GM13977 (cell line): ENCODE measurements around the gene ZNF587.
"Not testable (repeated sequence)": the region's sequence is repeated elsewhere in the genome, so short reads cannot be mapped to it uniquely, and the experiment has no call there.

ENCODE experiments used
- DNase-seq: peaks from one replicate; pipeline ENCODE4 v3.0.0; 2012; ENCODE audit warnings: low spot score
- in situ Hi-C: fragments of 300-500 bp; cut with MboI; formaldehyde crosslinking; loops from one replicate; pipeline ENCODE4 v1.12.0; 2022; ENCODE audit warnings: low sequenced_read_pairs, low pct_unique_long_range_greater_than_20kb, mixed read lengths, inconsistent platforms; ENCODE audit not compliant: unreplicated experiment
- TF ChIP-seq, protein P1 (sequence below): IDR thresholded peaks from 2 replicates; pipeline ENCODE4 v1.5.1; 2012; ENCODE audit warnings: mild to moderate bottlenecking, control low read depth; ENCODE audit not compliant: insufficient read depth; ENCODE audit errors: extremely low read depth, missing control alignments

Gene ZNF587

DNA sequence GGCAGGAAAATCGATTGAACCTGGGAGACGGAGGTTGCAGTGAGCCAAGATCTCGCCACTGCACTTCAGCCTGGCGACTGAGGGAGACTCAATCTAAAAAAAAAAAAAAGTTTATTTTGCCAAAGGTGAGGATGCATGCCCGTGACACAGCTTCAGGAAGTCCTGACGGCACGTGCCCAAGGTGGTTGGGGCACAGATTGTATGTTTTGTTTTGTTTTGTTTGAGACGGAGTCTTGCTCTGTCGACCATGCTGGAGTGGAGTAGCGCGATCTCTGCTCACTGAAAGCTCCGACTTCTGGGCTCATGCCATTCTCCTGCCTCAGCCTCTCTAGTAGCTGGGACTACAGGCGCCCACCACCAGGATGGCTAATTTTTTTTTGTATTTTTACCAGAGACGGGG, 31.7 kb upstream of the ZNF587 start:
- in situ Hi-C loops, result no loop called here
- DNase-seq, result no peak
- TF ChIP-seq, protein P1, sequence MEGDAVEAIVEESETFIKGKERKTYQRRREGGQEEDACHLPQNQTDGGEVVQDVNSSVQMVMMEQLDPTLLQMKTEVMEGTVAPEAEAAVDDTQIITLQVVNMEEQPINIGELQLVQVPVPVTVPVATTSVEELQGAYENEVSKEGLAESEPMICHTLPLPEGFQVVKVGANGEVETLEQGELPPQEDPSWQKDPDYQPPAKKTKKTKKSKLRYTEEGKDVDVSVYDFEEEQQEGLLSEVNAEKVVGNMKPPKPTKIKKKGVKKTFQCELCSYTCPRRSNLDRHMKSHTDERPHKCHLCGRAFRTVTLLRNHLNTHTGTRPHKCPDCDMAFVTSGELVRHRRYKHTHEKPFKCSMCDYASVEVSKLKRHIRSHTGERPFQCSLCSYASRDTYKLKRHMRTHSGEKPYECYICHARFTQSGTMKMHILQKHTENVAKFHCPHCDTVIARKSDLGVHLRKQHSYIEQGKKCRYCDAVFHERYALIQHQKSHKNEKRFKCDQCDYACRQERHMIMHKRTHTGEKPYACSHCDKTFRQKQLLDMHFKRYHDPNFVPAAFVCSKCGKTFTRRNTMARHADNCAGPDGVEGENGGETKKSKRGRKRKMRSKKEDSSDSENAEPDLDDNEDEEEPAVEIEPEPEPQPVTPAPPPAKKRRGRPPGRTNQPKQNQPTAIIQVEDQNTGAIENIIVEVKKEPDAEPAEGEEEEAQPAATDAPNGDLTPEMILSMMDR, result no peak

DNA sequence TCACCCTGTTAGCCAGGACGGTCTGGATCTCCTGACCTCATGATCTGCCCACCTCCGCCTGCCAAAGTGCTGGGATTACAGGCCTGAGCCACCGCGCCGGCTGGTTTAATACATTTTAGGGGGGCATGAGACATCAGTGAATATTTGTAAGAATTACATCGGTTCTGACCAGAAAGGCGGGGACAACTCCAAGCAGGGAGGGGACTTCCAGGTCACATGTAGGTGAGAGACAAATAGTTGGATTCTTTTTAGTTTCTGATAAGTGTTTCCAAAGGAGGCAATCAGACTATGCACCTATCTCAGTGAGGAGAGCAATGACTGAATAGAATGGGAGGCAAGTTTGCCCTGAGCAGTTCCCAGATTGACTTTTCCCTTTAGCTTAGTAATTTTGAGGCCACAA, 31.3 kb upstream of the ZNF587 start:
- TF ChIP-seq, protein P1, result no peak
- no peak for DNase-seq
- in situ Hi-C loops, result no loop called here

DNA sequence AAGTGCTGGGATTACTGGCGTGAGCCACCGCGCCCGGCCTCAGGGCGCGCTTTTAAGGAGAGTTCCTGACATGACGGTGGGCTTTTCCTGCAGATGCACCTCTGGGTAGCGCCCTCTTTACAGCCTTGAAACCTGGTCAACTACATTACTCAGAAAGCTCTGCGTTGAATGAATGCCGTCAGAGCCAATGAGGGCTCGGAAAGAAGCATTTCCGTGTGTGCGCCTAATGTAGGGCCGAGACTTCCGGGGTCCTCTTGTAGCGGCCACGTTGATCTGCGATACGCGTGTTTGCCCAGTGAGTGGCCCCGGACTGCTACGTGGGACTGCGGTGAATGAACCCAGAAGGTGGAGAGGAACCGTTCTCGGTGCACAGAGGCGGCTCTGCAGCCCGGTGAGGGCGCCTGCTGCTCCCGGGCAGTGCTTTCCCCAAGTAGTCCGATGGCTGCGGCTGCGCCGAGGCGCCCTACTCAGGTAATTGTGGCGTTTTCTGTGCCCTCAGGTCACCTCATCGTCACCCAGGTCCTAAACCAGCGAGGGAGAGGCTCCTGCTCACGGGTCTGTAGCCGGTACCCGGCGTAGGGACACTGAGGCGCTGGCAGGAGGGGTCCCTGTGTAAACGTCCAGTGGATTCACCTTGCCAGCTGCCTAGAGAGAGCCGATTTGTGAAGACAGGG, 30.0 kb upstream of the ZNF587 start:
- in situ Hi-C loops, result no loop called here
- TF ChIP-seq, protein P1, result peak; percentile 22
- DNase-seq, result peak; percentile 92

DNA sequence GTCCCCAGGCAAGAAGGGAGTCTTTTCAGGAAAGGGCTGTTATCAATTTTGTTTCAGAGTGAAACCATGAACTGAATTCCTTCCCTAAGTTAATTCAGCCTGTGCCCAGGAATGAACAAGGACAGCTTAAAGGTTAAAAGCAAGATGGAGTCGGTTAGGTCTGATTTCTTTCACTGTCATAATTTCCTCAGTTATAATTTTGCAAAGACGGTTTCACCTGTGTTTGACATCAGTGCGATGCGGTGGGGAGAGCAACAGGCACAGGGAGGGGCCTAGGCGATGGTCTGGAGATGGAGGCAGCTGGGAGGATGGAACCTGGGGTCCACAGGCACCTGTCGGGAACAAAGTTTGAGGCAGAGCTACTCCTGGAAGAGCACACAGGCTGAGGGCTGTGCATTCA, 29.1 kb upstream of the ZNF587 start:
- DNase-seq, result no peak
- TF ChIP-seq, protein P1, result no peak
- in situ Hi-C loops, result no loop called here

DNA sequence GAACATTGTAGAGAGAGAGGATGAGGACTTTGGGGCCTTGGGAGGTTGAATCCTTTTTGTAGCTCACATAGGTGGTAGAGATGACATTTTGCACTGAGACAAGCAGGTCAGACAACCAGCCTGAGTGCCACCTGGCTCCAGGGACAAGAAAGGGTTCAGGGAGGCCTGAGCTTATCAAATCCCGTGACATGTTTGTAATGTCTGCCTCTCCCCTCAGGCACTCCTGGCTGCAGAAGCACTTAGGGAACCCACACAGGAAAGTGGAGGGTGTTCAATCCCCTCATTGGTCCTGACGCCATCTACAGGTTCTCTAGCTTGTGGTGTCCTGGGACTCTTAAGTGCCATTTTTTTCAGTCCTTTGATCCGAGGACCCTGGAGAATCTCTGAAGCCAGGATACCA, 28.6 kb upstream of the ZNF587 start:
- in situ Hi-C loops, DNase-seq: not testable (repeated sequence)

DNA sequence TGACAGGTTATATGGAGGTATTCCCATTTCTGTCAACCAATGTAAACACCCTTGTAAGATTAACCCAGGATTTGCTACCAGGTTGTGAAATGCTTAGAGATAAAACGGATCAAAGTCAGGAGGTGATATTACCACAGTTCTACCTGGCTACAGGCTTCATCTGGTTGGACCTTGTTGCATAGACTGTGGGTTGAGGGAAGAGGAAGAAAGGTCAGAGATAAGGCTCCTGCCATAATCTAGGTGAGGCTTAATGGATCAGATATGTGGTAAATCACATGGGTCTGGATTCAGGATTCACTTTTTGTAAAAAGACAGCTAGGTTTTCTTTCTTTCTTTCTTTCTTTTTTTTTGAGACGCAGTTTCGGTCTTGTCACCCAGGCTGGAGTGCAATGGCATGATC, 28.2 kb upstream of the ZNF587 start:
- in situ Hi-C loops, DNase-seq: not testable (repeated sequence)

DNA sequence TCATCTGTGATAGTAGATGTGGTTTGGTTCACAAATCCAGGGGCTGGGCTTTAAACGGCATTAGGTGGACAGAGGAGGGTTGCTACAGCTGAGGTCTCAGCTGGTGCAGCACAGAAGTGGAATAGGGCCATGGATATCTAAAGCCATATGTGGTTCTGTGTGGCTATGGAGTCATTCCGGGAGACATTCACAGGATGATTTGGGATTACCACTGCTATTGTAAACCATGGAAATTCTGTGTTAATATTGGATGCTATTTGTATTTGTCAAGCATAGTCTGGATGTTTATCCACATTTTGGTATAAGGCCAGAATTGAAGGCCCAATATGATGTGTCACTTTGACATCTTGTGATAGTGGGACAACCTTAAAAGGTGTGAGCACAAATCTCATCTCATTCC, 26.5 kb upstream of the ZNF587 start:
- in situ Hi-C loops, DNase-seq: not testable (repeated sequence)

DNA sequence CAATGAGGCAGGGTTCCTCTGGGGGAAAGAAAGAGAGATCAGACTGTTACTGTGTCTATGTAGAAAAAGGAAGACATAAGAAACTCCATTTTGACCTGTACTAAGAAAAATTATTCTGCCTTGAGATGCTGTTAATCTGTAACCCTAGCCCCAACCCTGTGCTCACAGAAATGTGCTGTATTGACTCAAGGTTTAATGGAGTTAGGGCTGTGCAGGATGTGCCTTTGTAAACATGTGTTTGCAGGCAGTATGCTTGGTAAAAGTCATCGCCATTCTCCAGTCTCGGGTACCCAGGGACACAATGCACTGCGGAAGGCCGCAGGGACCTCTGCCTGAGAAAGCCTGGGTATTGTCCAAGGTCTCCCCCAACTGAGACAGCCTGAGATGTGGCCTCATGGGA, 26.1 kb upstream of the ZNF587 start:
- in situ Hi-C loops, DNase-seq: not testable (repeated sequence)

DNA sequence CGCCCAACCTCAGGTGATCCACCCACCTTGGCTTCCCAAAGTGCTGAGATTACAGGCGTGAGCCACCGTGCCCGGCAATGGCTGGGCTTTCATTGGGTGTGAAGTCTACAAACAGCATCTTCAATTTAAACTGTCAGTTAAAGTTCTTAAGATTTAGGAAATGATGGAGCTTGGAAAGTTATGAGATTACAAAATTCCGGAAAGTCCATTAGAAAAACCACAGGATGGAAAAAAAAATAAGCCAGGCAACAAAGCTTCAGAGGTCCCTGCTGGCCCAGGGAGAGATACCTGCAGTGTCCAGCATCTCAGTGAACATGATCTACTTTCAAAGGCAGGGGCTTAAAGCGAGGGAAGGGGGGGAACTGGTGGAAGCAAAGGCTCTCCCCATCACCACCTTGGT, 24.1 kb upstream of the ZNF587 start:
- DNase-seq, result no peak
- in situ Hi-C loops, result no loop called here
- TF ChIP-seq, protein P1, result no peak
